Activated naive CD8-positive, alpha-beta T cell treated with anti-CD3 and anti-CD28 coated beads, Interleukin-2, amount 50 U/mL, for 24 hours (primary cell): Measurements from ENCODE around the gene CYTIP.
"Not testable (repeated sequence)": the region's sequence is repeated elsewhere in the genome, so short reads cannot be mapped to it uniquely, and the experiment has no call there.

Experiments
- ATAC-seq: fragments of 150-1000 bp; cut with Tn5 transposase; one replicate; pipeline ENCODE4 v1.10.0; 2021
- DNase-seq: peaks from one replicate; pipeline ENCODE4 v3.0.0; 2021
- H3K27ac Mint-ChIP-seq: one replicate; pipeline ENCODE4 v1.8.0; 2021; ENCODE audit warnings: mild to moderate bottlenecking, mixed read lengths
- H3K27me3 Mint-ChIP-seq: one replicate; pipeline ENCODE4 v1.8.0; 2021; ENCODE audit warnings: mixed read lengths
- H3K36me3 Mint-ChIP-seq: one replicate; pipeline ENCODE4 v1.8.0; 2021; ENCODE audit warnings: low read depth, mixed read lengths
- H3K4me1 Mint-ChIP-seq: one replicate; pipeline ENCODE4 v1.8.0; 2021; ENCODE audit warnings: mixed read lengths
- H3K4me3 Mint-ChIP-seq: one replicate; pipeline ENCODE4 v1.8.0; 2021; ENCODE audit warnings: mild to moderate bottlenecking, moderate library complexity, mixed read lengths
- H3K9me3 Mint-ChIP-seq: one replicate; pipeline ENCODE4 v1.8.0; 2021; ENCODE audit warnings: mixed read lengths

The CYTIP gene

DNA sequence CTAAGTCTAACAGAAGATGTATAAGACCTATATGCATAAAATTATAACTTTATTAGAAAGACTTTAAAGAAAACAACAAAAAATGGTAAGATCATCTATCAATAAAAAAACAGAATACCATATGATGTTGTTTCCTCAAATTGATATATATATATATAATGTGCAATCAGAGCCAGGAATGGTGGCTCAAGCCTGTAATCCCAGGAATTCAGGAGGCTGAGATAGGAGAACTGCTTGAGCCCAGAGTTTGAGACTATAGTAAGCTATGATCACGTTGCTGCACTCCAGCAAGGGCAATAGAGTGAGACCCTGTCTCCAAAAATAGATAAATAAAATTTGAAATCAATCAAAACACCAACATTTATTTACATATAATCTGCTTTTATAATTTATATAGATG is 19.5 kb downstream of the CYTIP start:
- Mint-ChIP-seq H3K27ac (peak overlapping the region; percentile 67), H3K36me3 (peaks cover 89% of the 10 kb centered on the region), H3K27me3 (no peaks in the 10 kb centered on the region), H3K4me1 (peaks cover 87% of the 10 kb centered on the region), H3K4me3 (no peak overlapping the region), H3K9me3 (peaks cover 8% of the 10 kb centered on the region)
- ATAC-seq: no peak
- no peak for DNase-seq

GRCh38 chr2:157421964-157422363 is 21.9 kb downstream of the CYTIP start:
- peak overlapping the region; percentile 96 for H3K27ac Mint-ChIP-seq
- peaks cover 8% of the 10 kb centered on the region for H3K9me3 Mint-ChIP-seq
- ATAC-seq (peak; percentile 6), DNase-seq (no peak)
- H3K36me3 Mint-ChIP-seq: peaks cover 86% of the 10 kb centered on the region
- peaks cover 87% of the 10 kb centered on the region for H3K4me1 Mint-ChIP-seq
- peak overlapping the region; percentile 34 for H3K4me3 Mint-ChIP-seq
- H3K27me3 Mint-ChIP-seq: no peaks in the 10 kb centered on the region

DNA sequence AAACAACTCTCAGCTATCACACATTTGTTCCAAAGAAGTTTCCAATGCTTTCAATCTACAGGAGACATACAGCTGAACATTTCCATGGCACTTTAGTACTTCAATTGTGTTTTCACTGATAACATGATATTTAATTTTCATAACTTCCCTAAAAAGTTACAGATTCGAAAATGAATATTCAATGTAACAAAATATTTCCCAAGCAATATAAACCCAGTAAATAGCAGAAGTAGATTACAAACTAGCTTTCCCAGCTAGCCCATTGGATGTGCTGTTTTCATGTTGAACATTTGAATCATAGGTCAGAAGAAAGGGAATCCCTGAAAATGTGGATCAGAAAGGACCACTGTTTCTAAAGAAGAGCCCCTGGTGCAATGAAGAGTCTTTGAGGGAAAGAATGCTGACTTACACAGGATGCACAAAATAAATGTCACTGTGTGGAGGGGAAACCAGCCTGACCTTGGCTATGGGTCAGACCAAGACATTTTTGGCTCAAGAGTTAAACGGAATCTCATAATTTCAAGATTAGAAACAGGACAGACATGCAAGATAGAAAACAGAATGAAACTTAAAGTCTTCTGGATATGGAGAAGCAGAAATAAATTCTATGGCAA is 22.5 kb downstream of the CYTIP start:
- H3K27ac Mint-ChIP-seq: peak overlapping the region; percentile 96
- peaks cover 3% of the 10 kb centered on the region for H3K9me3 Mint-ChIP-seq
- no peak for DNase-seq
- ATAC-seq: peak; percentile 7
- peaks cover 86% of the 10 kb centered on the region for H3K36me3 Mint-ChIP-seq
- peaks cover 86% of the 10 kb centered on the region for H3K4me1 Mint-ChIP-seq
- H3K27me3 Mint-ChIP-seq: no peaks in the 10 kb centered on the region
- peak overlapping the region; percentile 34 for H3K4me3 Mint-ChIP-seq

- Mint-ChIP-seq H3K4me1 (peaks cover 84% of the 10 kb centered on the region), H3K36me3 (peaks cover 82% of the 10 kb centered on the region), H3K27ac (peak overlapping the region; percentile 96), H3K9me3 (no peaks in the 10 kb centered on the region), H3K27me3 (no peaks in the 10 kb centered on the region), H3K4me3 (peak overlapping the region; percentile 34)
- DNase-seq (no peak), ATAC-seq (peak; percentile 66)
Observed at GRCh38 chr2:157420771-157421323, 23.0 kb downstream of the CYTIP start.

DNA sequence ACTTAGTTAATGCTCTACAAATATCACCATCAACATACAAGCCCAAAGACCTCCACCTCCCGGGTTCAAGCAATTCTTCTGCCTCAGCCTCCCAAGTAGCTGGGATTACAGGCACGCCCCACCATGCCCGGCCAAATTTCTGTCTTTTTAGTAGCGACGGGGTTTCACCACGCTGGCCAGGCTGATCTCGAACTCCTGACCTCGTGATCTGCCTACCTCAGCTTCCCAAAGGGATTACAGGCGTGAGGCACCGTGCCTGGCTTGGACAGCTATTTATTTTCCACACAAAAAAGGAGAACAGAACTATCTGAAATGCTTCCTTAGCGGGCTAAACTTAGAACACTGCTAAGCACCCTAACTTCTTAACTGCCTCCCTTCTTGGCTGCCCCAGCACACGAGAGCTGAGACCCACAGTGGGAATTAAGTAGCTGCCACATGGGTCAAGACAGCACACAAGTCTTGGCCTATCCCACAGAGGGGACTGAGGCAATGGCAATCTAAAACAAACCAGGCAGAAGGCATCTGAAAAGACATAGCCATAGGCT is 24.8 kb downstream of the CYTIP start:
- H3K4me3 Mint-ChIP-seq: peak overlapping the region; percentile 58
- DNase-seq (no peak), ATAC-seq (no peak)
- H3K27ac Mint-ChIP-seq: peak overlapping the region; percentile 96
- no peaks in the 10 kb centered on the region for H3K9me3 Mint-ChIP-seq
- no peaks in the 10 kb centered on the region for H3K27me3 Mint-ChIP-seq
- peaks cover 87% of the 10 kb centered on the region for H3K36me3 Mint-ChIP-seq
- H3K4me1 Mint-ChIP-seq: peaks cover 90% of the 10 kb centered on the region

- DNase-seq: no peak
- peaks cover 88% of the 10 kb centered on the region for H3K36me3 Mint-ChIP-seq
Observed at GRCh38 chr2:157418239-157418641, 25.6 kb downstream of the CYTIP start.

GRCh38 chr2:157415591-157416101 is 28.2 kb downstream of the CYTIP start:
- ATAC-seq: no peak
- DNase-seq: no peak

More at GRCh38 chr2:157418239-157418641, 25.6 kb downstream of the CYTIP start:
- Mint-ChIP-seq H3K4me3 (peak overlapping the region; percentile 75), H3K27ac (peak overlapping the region; percentile 96), H3K27me3 (no peaks in the 10 kb centered on the region), H3K9me3 (no peaks in the 10 kb centered on the region), H3K4me1 (peaks cover 93% of the 10 kb centered on the region)
- ATAC-seq: no peak

DNA sequence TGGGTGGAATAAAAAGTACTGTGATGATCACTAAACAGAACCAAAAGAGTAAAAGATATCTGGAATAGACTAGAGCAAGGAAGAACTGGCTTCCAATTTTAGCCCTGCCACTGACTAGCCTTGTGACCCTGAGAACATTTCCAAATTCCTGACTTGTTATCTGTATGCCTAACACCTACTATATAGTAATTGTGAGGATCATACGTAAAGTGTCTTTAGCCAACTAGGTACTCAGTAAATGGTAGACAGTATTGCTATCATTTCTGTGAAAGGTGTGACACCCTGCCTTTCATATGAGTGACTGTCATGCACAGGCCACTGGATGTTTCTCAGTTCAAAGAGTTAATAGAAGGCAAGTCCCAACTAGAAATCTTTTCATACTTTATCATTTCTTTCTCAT is 29.8 kb downstream of the CYTIP start:
- no peaks in the 10 kb centered on the region for H3K27me3 Mint-ChIP-seq
- peak overlapping the region; percentile 73 for H3K4me3 Mint-ChIP-seq
- peaks cover 93% of the 10 kb centered on the region for H3K4me1 Mint-ChIP-seq
- H3K27ac Mint-ChIP-seq: peak overlapping the region; percentile 98
- DNase-seq (no peak), ATAC-seq (peak; percentile 30)
- H3K36me3 Mint-ChIP-seq: peaks cover 78% of the 10 kb centered on the region
- H3K9me3 Mint-ChIP-seq: no peaks in the 10 kb centered on the region

More at GRCh38 chr2:157415591-157416101, 28.2 kb downstream of the CYTIP start:
- Mint-ChIP-seq H3K36me3 (peaks cover 86% of the 10 kb centered on the region), H3K27me3 (no peaks in the 10 kb centered on the region), H3K9me3 (no peaks in the 10 kb centered on the region), H3K4me1 (peaks cover 93% of the 10 kb centered on the region), H3K4me3 (peak overlapping the region; percentile 44), H3K27ac (peak overlapping the region; percentile 98)

- Mint-ChIP-seq H3K27me3 (no peaks in the 10 kb centered on the region), H3K27ac (peak overlapping the region; percentile 98), H3K4me3 (peak overlapping the region; percentile 73), H3K4me1 (peaks cover 90% of the 10 kb centered on the region), H3K36me3 (peaks cover 74% of the 10 kb centered on the region), H3K9me3 (no peaks in the 10 kb centered on the region)
- DNase-seq: no peak
- peak; percentile 90 for ATAC-seq
Observed at GRCh38 chr2:157413326-157414035, 30.4 kb downstream of the CYTIP start.

- Mint-ChIP-seq H3K36me3 (peaks cover 60% of the 10 kb centered on the region), H3K4me1 (peaks cover 81% of the 10 kb centered on the region), H3K27me3 (no peaks in the 10 kb centered on the region), H3K9me3 (no peaks in the 10 kb centered on the region), H3K27ac (peak overlapping the region; percentile 67), H3K4me3 (no peak overlapping the region)
- no peak for DNase-seq
- no peak for ATAC-seq
Observed at GRCh38 chr2:157411624-157412336, 32.1 kb downstream of the CYTIP start.

DNA sequence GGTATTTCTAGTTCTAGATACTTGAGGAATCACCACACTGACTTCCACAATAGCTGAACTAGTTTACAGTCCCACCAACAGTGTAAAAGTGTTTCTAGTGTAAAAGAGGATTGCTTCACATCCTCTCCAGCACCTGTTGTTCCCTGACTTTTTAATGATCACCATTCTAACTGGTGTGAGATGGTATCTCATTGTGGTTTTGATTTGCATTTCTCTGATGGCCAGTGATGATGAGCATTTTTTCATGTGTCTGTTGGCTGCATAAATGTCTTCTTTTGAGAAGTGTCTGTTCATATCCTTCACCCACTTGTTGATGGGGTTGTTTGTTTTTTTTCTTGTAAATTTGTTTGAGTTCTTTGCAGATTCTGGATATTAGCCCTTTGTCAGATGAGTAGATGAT is 38.5 kb downstream of the CYTIP start:
- H3K27me3 Mint-ChIP-seq, DNase-seq, ATAC-seq, H3K4me3 Mint-ChIP-seq: not testable (repeated sequence)
- peak overlapping the region; percentile 85 for H3K27ac Mint-ChIP-seq
- H3K9me3 Mint-ChIP-seq: peaks cover 23% of the 10 kb centered on the region
- peaks cover 47% of the 10 kb centered on the region for H3K36me3 Mint-ChIP-seq
- H3K4me1 Mint-ChIP-seq: peaks cover 81% of the 10 kb centered on the region

- peak; percentile 98 for ATAC-seq
- H3K4me1 Mint-ChIP-seq: peaks cover 75% of the 10 kb centered on the region
- peaks cover 48% of the 10 kb centered on the region for H3K36me3 Mint-ChIP-seq
- H3K27me3 Mint-ChIP-seq: no peaks in the 10 kb centered on the region
- peak overlapping the region; percentile 89 for H3K27ac Mint-ChIP-seq
- peak; percentile 55 for DNase-seq
- H3K9me3 Mint-ChIP-seq: peaks cover 30% of the 10 kb centered on the region
- H3K4me3 Mint-ChIP-seq: peak overlapping the region; percentile 15
Observed at GRCh38 chr2:157404363-157404762, 39.5 kb downstream of the CYTIP start.

DNA sequence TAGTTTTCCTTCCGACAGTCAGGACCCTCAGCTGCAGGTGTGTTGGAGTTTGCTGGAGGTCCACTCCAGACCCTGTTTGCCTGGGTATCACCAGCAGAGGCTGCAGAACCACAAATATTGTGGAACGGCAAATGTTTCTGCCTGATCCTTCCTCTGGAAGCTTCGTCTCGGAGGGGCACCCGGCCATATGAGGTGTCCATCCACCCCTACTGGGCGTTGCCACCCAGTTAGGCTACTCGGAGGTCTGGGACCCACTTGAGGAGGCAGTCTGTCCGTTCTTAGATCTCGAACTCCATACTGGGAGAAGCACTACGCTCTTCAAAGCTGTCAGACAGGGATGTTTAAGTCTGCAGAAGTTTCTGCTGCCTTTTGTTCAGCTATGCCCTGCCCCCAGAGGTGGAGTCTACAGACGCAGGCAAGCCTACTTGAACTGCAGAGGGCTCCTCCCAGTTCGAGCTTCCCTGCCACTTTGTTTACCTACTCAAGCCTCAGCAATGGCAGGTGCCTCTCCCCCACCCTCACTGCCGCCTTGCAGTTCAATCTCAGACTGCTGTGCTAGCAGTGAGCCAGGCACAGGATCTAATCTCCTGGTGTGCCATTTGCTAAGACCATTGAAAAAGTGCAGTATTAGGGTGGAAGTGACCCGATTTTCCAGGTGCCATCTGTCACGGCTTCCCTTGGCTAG is 40.9 kb downstream of the CYTIP start:
- Mint-ChIP-seq H3K36me3 (peaks cover 57% of the 10 kb centered on the region), H3K4me1 (peaks cover 66% of the 10 kb centered on the region), H3K27ac (peak overlapping the region; percentile 89), H3K9me3 (peaks cover 34% of the 10 kb centered on the region), H3K4me3 (peak overlapping the region; percentile 15)
- ATAC-seq, DNase-seq, H3K27me3 Mint-ChIP-seq: not testable (repeated sequence)

GRCh38 chr2:157395811-157396210 is 48.1 kb downstream of the CYTIP start:
- peaks cover 27% of the 10 kb centered on the region for H3K9me3 Mint-ChIP-seq
- H3K27me3 Mint-ChIP-seq: no peaks in the 10 kb centered on the region
- H3K36me3 Mint-ChIP-seq: peaks cover 29% of the 10 kb centered on the region
- H3K27ac Mint-ChIP-seq: no peak overlapping the region
- no peak overlapping the region for H3K4me3 Mint-ChIP-seq
- DNase-seq (no peak), ATAC-seq (no peak)
- peaks cover 8% of the 10 kb centered on the region for H3K4me1 Mint-ChIP-seq
